Astrocyte (in vitro differentiated cells and primary cell): ENCODE data around the gene ATP6V1F. TPM values are rescaled to one million over a fixed set of nuclear protein-coding genes. Genes with fewer than 3 reads are reported as not detected.

Experiments
- DNase-seq: peaks from one replicate; pipeline ENCODE4 v3.0.0-alpha.2; 2010; ENCODE audit warnings: low read depth
- FAIRE-seq: peaks from 2 replicates; lab custom pipeline; 2011; peaks lifted over from hg19 to GRCh38; lab: Jason Lieb, UNC
- H2AFZ ChIP-seq: 2 replicates; pipeline ENCODE4 v1.6.0; 2012; ENCODE audit warnings: low read depth, low read length, inconsistent platforms
- H3K27ac ChIP-seq: 2 replicates; pipeline ENCODE4 v1.5.1; 2011; ENCODE audit warnings: low read depth, low read length, inconsistent platforms
- H3K27me3 ChIP-seq: 2 replicates; pipeline ENCODE4 v1.6.0; 2011; ENCODE audit warnings: low read length, inconsistent platforms; ENCODE audit not compliant: insufficient read depth
- H3K36me3 ChIP-seq: 2 replicates; pipeline ENCODE4 v1.5.1; 2011; ENCODE audit warnings: low read length, inconsistent platforms; ENCODE audit not compliant: insufficient read depth
- H3K4me1 ChIP-seq: 2 replicates; pipeline ENCODE4 v1.5.1; 2011; ENCODE audit warnings: low read length, inconsistent platforms; ENCODE audit not compliant: insufficient read depth
- H3K4me2 ChIP-seq: 2 replicates; pipeline ENCODE4 v1.6.0; 2012; ENCODE audit warnings: low read length, inconsistent platforms
- H3K4me3 ChIP-seq: 2 replicates; pipeline ENCODE4 v1.5.1; 2011; ENCODE audit warnings: low read depth, mild to moderate bottlenecking, low read length, inconsistent platforms; ENCODE audit not compliant: insufficient read depth
- H3K79me2 ChIP-seq: 2 replicates; pipeline ENCODE4 v1.6.0; 2012; ENCODE audit warnings: mild to moderate bottlenecking, low read length, inconsistent platforms; ENCODE audit not compliant: insufficient read depth
- H3K9ac ChIP-seq: 2 replicates; pipeline ENCODE4 v1.6.0; 2012; ENCODE audit warnings: mild to moderate bottlenecking, low read length, inconsistent platforms
- H3K9me3 ChIP-seq: 2 replicates; pipeline ENCODE4 v1.5.1; 2012; ENCODE audit warnings: low read depth, mild to moderate bottlenecking, low read length, inconsistent platforms; ENCODE audit not compliant: insufficient read depth
- H4K20me1 ChIP-seq: 2 replicates; pipeline ENCODE4 v1.6.0; 2012; ENCODE audit warnings: low read length, inconsistent platforms; ENCODE audit not compliant: insufficient read depth
- H3K27ac Mint-ChIP-seq: one replicate; pipeline ENCODE4 v1.8.0; 2021; ENCODE audit warnings: mild to moderate bottlenecking, mixed read lengths; ENCODE audit not compliant: unreplicated experiment
- H3K27me3 Mint-ChIP-seq: one replicate; pipeline ENCODE4 v1.8.0; 2021; ENCODE audit warnings: low read depth, mixed read lengths; ENCODE audit not compliant: unreplicated experiment
- H3K36me3 Mint-ChIP-seq: one replicate; pipeline ENCODE4 v1.8.0; 2021; ENCODE audit warnings: low read depth, mixed read lengths; ENCODE audit not compliant: unreplicated experiment
- H3K4me1 Mint-ChIP-seq: one replicate; pipeline ENCODE4 v1.8.0; 2021; ENCODE audit warnings: low read depth, mixed read lengths; ENCODE audit not compliant: unreplicated experiment
- H3K4me3 Mint-ChIP-seq: one replicate; pipeline ENCODE4 v1.8.0; 2021; ENCODE audit warnings: mild to moderate bottlenecking, moderate library complexity, mixed read lengths; ENCODE audit not compliant: unreplicated experiment
- H3K9me3 Mint-ChIP-seq: one replicate; pipeline ENCODE4 v1.8.0; 2021; ENCODE audit warnings: mild to moderate bottlenecking, mixed read lengths; ENCODE audit not compliant: unreplicated experiment
- CTCF ChIP-seq: IDR thresholded peaks from 2 replicates; pipeline ENCODE4 v1.5.1; 2011; ENCODE audit warnings: low read depth, mild to moderate bottlenecking, inconsistent platforms, low read length, moderate library complexity; ENCODE audit not compliant: insufficient read depth
- EZH2 ChIP-seq: IDR thresholded peaks from 2 replicates; pipeline ENCODE4 v1.6.1; 2012; ENCODE audit warnings: mild to moderate bottlenecking, low read length, inconsistent platforms; ENCODE audit not compliant: insufficient read depth
- total RNA-seq: library from RNA; stranded (reverse); gene quantifications from 2 replicates; pipeline ENCODE4 v1.2.1, GENCODE V29; 2021

Gene ATP6V1F
- total RNA-seq, 1 donor from 2014 or later, result 193 TPM

GRCh38 chr7:128906001-128906765 is 43.5 kb downstream of the ATP6V1F start:
- H3K4me3 ChIP-seq, result no peak overlapping the region
- H3K4me2 ChIP-seq, result no peak overlapping the region
- TF ChIP-seq EZH2, result no peak
- TF ChIP-seq CTCF, result no peak
- no peak overlapping the region for H3K27ac ChIP-seq
- Mint-ChIP-seq H3K36me3 (peaks cover 6% of the 10 kb centered on the region), H3K4me3 (no peak overlapping the region), H3K27me3 (peaks cover 61% of the 10 kb centered on the region), H3K4me1 (peaks cover 9% of the 10 kb centered on the region), H3K9me3 (no peaks in the 10 kb centered on the region), H3K27ac (no peak overlapping the region)
- FAIRE-seq (no peak), DNase-seq (no peak)
- H4K20me1 ChIP-seq, result no peaks in the 10 kb centered on the region
- H3K79me2 ChIP-seq, result no peaks in the 10 kb centered on the region
- H3K9ac ChIP-seq, result no peak overlapping the region
- H2AFZ ChIP-seq, result no peak overlapping the region
- peaks cover 6% of the 10 kb centered on the region for H3K4me1 ChIP-seq
- peaks cover 21% of the 10 kb centered on the region for H3K27me3 ChIP-seq
- H3K36me3 ChIP-seq, result no peaks in the 10 kb centered on the region
- no peaks in the 10 kb centered on the region for H3K9me3 ChIP-seq

GRCh38 chr7:128906766-128907559 is 44.3 kb downstream of the ATP6V1F start:
- no peak overlapping the region for H3K4me3 ChIP-seq
- H3K9ac ChIP-seq, result no peak overlapping the region
- TF ChIP-seq CTCF, result no peak
- no peak for TF ChIP-seq EZH2
- H3K27ac Mint-ChIP-seq, result no peak overlapping the region
- no peak overlapping the region for H3K4me2 ChIP-seq
- H3K36me3 ChIP-seq, result no peaks in the 10 kb centered on the region
- H3K79me2 ChIP-seq, result no peaks in the 10 kb centered on the region
- H3K4me1 ChIP-seq, result peaks cover 6% of the 10 kb centered on the region
- no peak for DNase-seq
- peaks cover 6% of the 10 kb centered on the region for H3K36me3 Mint-ChIP-seq
- H3K4me3 Mint-ChIP-seq, result no peak overlapping the region
- H3K4me1 Mint-ChIP-seq, result peaks cover 11% of the 10 kb centered on the region
- FAIRE-seq, result no peak
- no peaks in the 10 kb centered on the region for H3K9me3 ChIP-seq
- H2AFZ ChIP-seq, result no peak overlapping the region
- no peaks in the 10 kb centered on the region for H3K9me3 Mint-ChIP-seq
- H3K27me3 ChIP-seq, result peaks cover 23% of the 10 kb centered on the region
- no peak overlapping the region for H3K27ac ChIP-seq
- peaks cover 64% of the 10 kb centered on the region for H3K27me3 Mint-ChIP-seq
- no peaks in the 10 kb centered on the region for H4K20me1 ChIP-seq
